ENCODE measurements around the gene LARGE1.
"Not testable (repeated sequence)": the region's sequence is repeated elsewhere in the genome, so short reads cannot be mapped to it uniquely, and the experiment has no call there.

The LARGE1 gene

GRCh38 chr22:33579448-33580093 lies 340.7 kb downstream of the LARGE1 start:
- Histone ChIP-seq H3K4me1 (ENCODE audit: insufficient read depth, low read length) (no peaks in the 10 kb centered on the region), H3K9me3 (ENCODE audit: control insufficient read depth, insufficient read depth, low read length) (no peaks in the 10 kb centered on the region), H3K36me3 (ENCODE audit: insufficient read depth, low read length) (no peaks in the 10 kb centered on the region; the same call in 1 of the 2 replicates), H3K9ac (ENCODE audit: low read depth, low read length) (no peak overlapping the region)

- Histone ChIP-seq H3K4me1 (ENCODE audit: insufficient read depth, low read length) (no peaks in the 10 kb centered on the region), H3K9me3 (ENCODE audit: control insufficient read depth, insufficient read depth, low read length) (no peaks in the 10 kb centered on the region), H3K9ac (ENCODE audit: low read depth, low read length) (no peak overlapping the region), H3K36me3 (ENCODE audit: insufficient read depth, low read length) (no peaks in the 10 kb centered on the region; the same call in 1 of the 2 replicates)
These were observed 341.5 kb downstream of the LARGE1 start for GRCh38 chr22:33578752-33579151.

- Histone ChIP-seq H3K9me3 (ENCODE audit: control insufficient read depth, insufficient read depth, low read length) (no peaks in the 10 kb centered on the region), H3K4me1 (ENCODE audit: insufficient read depth, low read length) (no peaks in the 10 kb centered on the region), H3K9ac (ENCODE audit: low read depth, low read length) (no peak overlapping the region), H3K36me3 (ENCODE audit: insufficient read depth, low read length) (no peaks in the 10 kb centered on the region; the same call in 1 of the 2 replicates)
These were observed 342.3 kb downstream of the LARGE1 start for GRCh38 chr22:33577862-33578411.

GRCh38 chr22:33576205-33576604 lies 344.1 kb downstream of the LARGE1 start:
- Histone ChIP-seq H3K36me3 (ENCODE audit: insufficient read depth, low read length) (no peaks in the 10 kb centered on the region; the same call in 1 of the 2 replicates), H3K4me1 (ENCODE audit: insufficient read depth, low read length) (no peaks in the 10 kb centered on the region), H3K9me3 (ENCODE audit: control insufficient read depth, insufficient read depth, low read length) (no peaks in the 10 kb centered on the region), H3K9ac (ENCODE audit: low read depth, low read length) (no peak overlapping the region)

GRCh38 chr22:33575771-33576170 lies 344.5 kb downstream of the LARGE1 start:
- no peak overlapping the region for H3K9ac ChIP-seq (ENCODE audit: low read depth, low read length)
- H3K9me3 ChIP-seq (ENCODE audit: control insufficient read depth, insufficient read depth, low read length) = no peaks in the 10 kb centered on the region
- H3K36me3 ChIP-seq (ENCODE audit: insufficient read depth, low read length) = no peaks in the 10 kb centered on the region; the same call in 1 of the 2 replicates
- no peaks in the 10 kb centered on the region for H3K4me1 ChIP-seq (ENCODE audit: insufficient read depth, low read length)

- no peak overlapping the region for H3K9ac ChIP-seq (ENCODE audit: low read depth, low read length)
- no peaks in the 10 kb centered on the region for H3K9me3 ChIP-seq (ENCODE audit: control insufficient read depth, insufficient read depth, low read length)
- no peaks in the 10 kb centered on the region; the same call in 1 of the 2 replicates for H3K36me3 ChIP-seq (ENCODE audit: insufficient read depth, low read length)
- H3K4me1 ChIP-seq (ENCODE audit: insufficient read depth, low read length) = peaks cover 2% of the 10 kb centered on the region
These were observed 345.2 kb downstream of the LARGE1 start for GRCh38 chr22:33575041-33575440.

GRCh38 chr22:33573479-33573878 lies 346.8 kb downstream of the LARGE1 start:
- Histone ChIP-seq H3K36me3 (ENCODE audit: insufficient read depth, low read length) (no peaks in the 10 kb centered on the region; the same call in 1 of the 2 replicates), H3K9me3 (ENCODE audit: control insufficient read depth, insufficient read depth, low read length) (no peaks in the 10 kb centered on the region), H3K9ac (ENCODE audit: low read depth, low read length) (no peak overlapping the region), H3K4me1 (ENCODE audit: insufficient read depth, low read length) (peaks cover 10% of the 10 kb centered on the region)

- Histone ChIP-seq H3K9me3 (ENCODE audit: control insufficient read depth, insufficient read depth, low read length) (no peaks in the 10 kb centered on the region), H3K4me1 (ENCODE audit: insufficient read depth, low read length) (peaks cover 10% of the 10 kb centered on the region), H3K9ac (ENCODE audit: low read depth, low read length) (no peak overlapping the region), H3K36me3 (ENCODE audit: insufficient read depth, low read length) (no peaks in the 10 kb centered on the region)
These were observed 348.2 kb downstream of the LARGE1 start for GRCh38 chr22:33572086-33572485.

GRCh38 chr22:33570110-33570509 lies 350.2 kb downstream of the LARGE1 start:
- no peak overlapping the region for H3K9ac ChIP-seq (ENCODE audit: low read depth, low read length)
- no peaks in the 10 kb centered on the region for H3K9me3 ChIP-seq (ENCODE audit: control insufficient read depth, insufficient read depth, low read length)
- H3K36me3 ChIP-seq (ENCODE audit: insufficient read depth, low read length) = no peaks in the 10 kb centered on the region
- H3K4me1 ChIP-seq (ENCODE audit: insufficient read depth, low read length) = peaks cover 10% of the 10 kb centered on the region

- Histone ChIP-seq H3K9me3 (ENCODE audit: control insufficient read depth, insufficient read depth, low read length) (no peaks in the 10 kb centered on the region), H3K4me1 (ENCODE audit: insufficient read depth, low read length) (peaks cover 10% of the 10 kb centered on the region), H3K9ac (ENCODE audit: low read depth, low read length) (peak overlapping the region; percentile 10), H3K36me3 (ENCODE audit: insufficient read depth, low read length) (no peaks in the 10 kb centered on the region)
These were observed 350.7 kb downstream of the LARGE1 start for GRCh38 chr22:33569559-33569958.

- H3K9ac ChIP-seq (ENCODE audit: low read depth, low read length) = no peak overlapping the region
- no peaks in the 10 kb centered on the region; the same call in 1 of the 2 replicates for H3K36me3 ChIP-seq (ENCODE audit: insufficient read depth, low read length)
- H3K9me3 ChIP-seq (ENCODE audit: control insufficient read depth, insufficient read depth, low read length) = no peaks in the 10 kb centered on the region
- peaks cover 10% of the 10 kb centered on the region for H3K4me1 ChIP-seq (ENCODE audit: insufficient read depth, low read length)
These were observed 351.3 kb downstream of the LARGE1 start for GRCh38 chr22:33569018-33569417.

GRCh38 chr22:33566495-33566894 lies 353.8 kb downstream of the LARGE1 start:
- H3K9ac ChIP-seq (ENCODE audit: low read depth, low read length); H3K36me3 ChIP-seq (ENCODE audit: insufficient read depth, low read length); H3K9me3 ChIP-seq (ENCODE audit: control insufficient read depth, insufficient read depth, low read length): not testable (repeated sequence)
- H3K4me1 ChIP-seq (ENCODE audit: insufficient read depth, low read length) = peaks cover 10% of the 10 kb centered on the region

GRCh38 chr22:33565580-33565995 lies 354.7 kb downstream of the LARGE1 start:
- Histone ChIP-seq H3K36me3 (ENCODE audit: insufficient read depth, low read length) (no peaks in the 10 kb centered on the region; the same call in 1 of the 2 replicates), H3K9me3 (ENCODE audit: control insufficient read depth, insufficient read depth, low read length) (no peaks in the 10 kb centered on the region), H3K4me1 (ENCODE audit: insufficient read depth, low read length) (peaks cover 10% of the 10 kb centered on the region), H3K9ac (ENCODE audit: low read depth, low read length) (no peak overlapping the region)

GRCh38 chr22:33564683-33565082 lies 355.6 kb downstream of the LARGE1 start:
- no peaks in the 10 kb centered on the region; the same call in 1 of the 2 replicates for H3K36me3 ChIP-seq (ENCODE audit: insufficient read depth, low read length)
- no peaks in the 10 kb centered on the region for H3K9me3 ChIP-seq (ENCODE audit: control insufficient read depth, insufficient read depth, low read length)
- H3K9ac ChIP-seq (ENCODE audit: low read depth, low read length) = no peak overlapping the region
- H3K4me1 ChIP-seq (ENCODE audit: insufficient read depth, low read length) = peaks cover 5% of the 10 kb centered on the region

All from ES-I3 (cell line).